Activated CD4-positive, alpha-beta T cell treated with anti-CD3 and anti-CD28 coated beads, Interleukin-2, amount 10 ng/mL, durations not matched to agents 7 days and 5 days (primary cell): ENCODE measurements around the gene WNT3. TPM values are rescaled to one million over a fixed set of nuclear protein-coding genes. Genes with fewer than 3 reads are reported as not detected.

ENCODE experiments used
- total RNA-seq, 2 experiments: library from RNA; stranded (reverse); gene quantifications; one replicate each; pipeline ENCODE4 v1.2.3, GENCODE V29; 2021

The WNT3 gene
- total RNA-seq, 2 experiments from 2014 or later, result not detected

Other genes with a start within 250 kb of the WNT3 start
- gene ARL17A, start 239.0 kb downstream of the WNT3 start, total RNA-seq, result 10 to 100 TPM; 27.5 to 28.5 TPM
- gene NSF, start 228.0 kb downstream of the WNT3 start, total RNA-seq, result 10 to 100 TPM; 49.4 to 50.9 TPM
- not detected for gene WNT9B, start 32.9 kb upstream of the WNT3 start, total RNA-seq
- 10 to 100 TPM; 56.5 to 56.7 TPM for gene GOSR2, start 104.5 kb upstream of the WNT3 start, total RNA-seq
- not detected for gene RPRML, start 160.6 kb upstream of the WNT3 start, total RNA-seq